ENCODE measurements around the gene FKBP14. TPM values are rescaled to one million over a fixed set of nuclear protein-coding genes. Genes with fewer than 3 reads are reported as not detected.

Gene FKBP14
- total RNA-seq, 1 experiment from 2014 or later: 11.5 TPM

GRCh38 chr7:30012757-30013156 lies 13.7 kb downstream of the FKBP14 start:
- Histone ChIP-seq H2BK15ac (ENCODE audit: low read depth, low read length) (no peak overlapping the region), H3K27me3 (ENCODE audit: insufficient read depth, low read length) (no peaks in the 10 kb centered on the region), H3K4me1 (ENCODE audit: insufficient read depth, low read length) (no peaks in the 10 kb centered on the region), H3K23ac (ENCODE audit: insufficient read length, low read depth, low read length) (no peak overlapping the region), H3T11ph (ENCODE audit: low read length) (no peak overlapping the region), H3K79me2 (ENCODE audit: insufficient read depth, low read length) (no peaks in the 10 kb centered on the region), H3K9ac (ENCODE audit: extremely low read depth, insufficient read length, low read length) (no peak overlapping the region), H2BK5ac (ENCODE audit: insufficient read length, low read length) (no peak overlapping the region), H2BK120ac (ENCODE audit: low read depth, low read length, poor library complexity, severe bottlenecking) (no peak overlapping the region), H3K18ac (ENCODE audit: insufficient read length, low read depth, low read length) (no peak overlapping the region), H3K4ac (ENCODE audit: low read depth, low read length) (no peak overlapping the region), H3K23me2 (ENCODE audit: insufficient read length, low read depth, low read length, poor library complexity, severe bottlenecking) (no peaks in the 10 kb centered on the region), H3K56ac (ENCODE audit: insufficient read length, low read depth, low read length) (no peak overlapping the region), H3K14ac (ENCODE audit: insufficient read depth, low read length) (no peak overlapping the region), H3K4me2 (ENCODE audit: insufficient read depth, insufficient read length, low read length) (no peak overlapping the region), H2BK12ac (ENCODE audit: insufficient read length, low read depth, low read length) (no peak overlapping the region), H4K5ac (ENCODE audit: insufficient read length, low read depth, low read length) (no peak overlapping the region), H3K79me1 (ENCODE audit: insufficient read depth, low read depth, low read length, poor library complexity, severe bottlenecking) (no peaks in the 10 kb centered on the region), H3K9me3 (ENCODE audit: control insufficient read depth, low read depth, low read length) (no peaks in the 10 kb centered on the region), H2BK20ac (ENCODE audit: low read depth, low read length, poor library complexity, severe bottlenecking) (no peak overlapping the region), H3K27ac (ENCODE audit: insufficient read length, low read depth, low read length) (no peak overlapping the region), H4K20me1 (ENCODE audit: control insufficient read depth, insufficient read depth, insufficient read length) (no peaks in the 10 kb centered on the region), H4K8ac (replicated peaks; ENCODE audit: insufficient read length, low read depth, low read length) (no peak overlapping the region), H2AFZ (ENCODE audit: low read length) (no peak overlapping the region), H2AK5ac (ENCODE audit: insufficient read length, low read length) (no peak overlapping the region), H4K91ac (ENCODE audit: insufficient read length, low read depth, low read length) (no peak overlapping the region)
- Mint-ChIP-seq H3K9me3 (no peaks in the 10 kb centered on the region), H3K4me3 (no peak overlapping the region), H3K27ac (no peak overlapping the region), H3K36me3 (ENCODE audit: insufficient read depth in 1 of 3, low read depth in 3 of 3) (peaks cover 8 to 13% (median 10%) of the 10 kb centered on the region in 3 experiments; a peak in 6 of 7 replicates), H3K27me3 (ENCODE audit: low read depth) (no peaks in the 10 kb centered on the region), H3K4me1 (no peaks in the 10 kb centered on the region)
- DNase-seq: no peak
- no CpG with 5 or more reads among the region's 3 CpGs for WGBS (ENCODE audit: extremely low coverage, insufficient read length, low lambda C conversion rate)
- TF ChIP-seq CTCF (conservative IDR thresholded peaks at IDR 0.05): no peak

Measured in H9 (cell line).